NCI-H69 (cell line): ENCODE measurements around the gene ATN1.
"Not testable (repeated sequence)": the region's sequence is repeated elsewhere in the genome, so short reads cannot be mapped to it uniquely, and the experiment has no call there.

Experiments used
- DNase-seq: peaks from one replicate; lab custom pipeline; 2025; lab: John Stamatoyannopoulos, UW

The ATN1 gene

DNA sequence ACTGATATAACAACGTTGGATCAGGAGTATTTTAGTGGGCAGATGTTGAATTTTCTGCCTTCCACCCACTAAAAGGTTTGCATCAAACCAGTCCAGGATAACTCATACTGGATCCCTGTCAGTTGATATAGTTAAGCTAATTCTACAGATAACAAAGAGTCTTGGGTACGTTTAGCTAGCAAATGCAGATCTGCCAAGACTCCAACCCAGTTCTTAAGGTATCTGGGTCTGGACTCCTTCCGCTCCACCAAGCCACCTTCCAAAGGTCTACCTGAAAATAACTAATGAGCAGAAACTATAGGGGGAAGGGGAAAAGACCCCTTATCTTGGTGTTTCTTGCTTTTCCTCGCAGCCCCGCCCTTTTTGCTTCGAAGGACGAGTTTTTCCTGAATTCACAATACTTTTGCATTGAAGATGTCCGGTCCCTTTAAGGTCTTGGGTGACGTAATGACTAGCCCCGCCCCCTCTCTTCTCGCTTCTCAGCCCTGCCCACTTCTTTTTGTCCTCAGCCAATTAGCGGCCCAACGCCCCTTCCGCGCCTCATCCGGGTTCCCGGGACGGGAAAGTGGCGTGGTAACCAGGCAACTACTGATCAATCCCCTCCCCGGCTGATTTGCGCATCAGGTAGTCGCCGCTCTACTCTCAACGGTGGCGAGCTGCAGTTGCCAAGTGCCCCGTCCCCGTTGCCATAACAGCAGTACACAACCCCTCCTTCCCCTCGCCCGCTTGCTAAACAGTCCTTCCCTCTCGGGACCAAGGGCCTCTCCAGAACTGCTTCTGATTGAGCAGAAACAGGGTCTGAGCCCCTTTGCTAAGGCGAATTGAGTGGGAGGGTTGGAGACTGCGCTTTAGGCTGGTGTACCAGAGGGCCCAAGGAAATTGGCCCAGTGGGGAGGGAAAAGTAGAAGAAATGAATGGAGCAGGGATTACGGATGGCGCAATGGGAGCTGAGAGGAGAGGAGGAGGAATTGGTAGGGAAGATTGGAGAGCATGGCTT, 23.2 kb upstream of the ATN1 start, which contains the start of gene LRRC23:
LRRC23 (plus strand) TSS at position 543 of the 997 bp plus-strand sequence. CDS start 812 bp downstream, outside the sequence.
- DNase-seq, result peak; percentile 99

DNA sequence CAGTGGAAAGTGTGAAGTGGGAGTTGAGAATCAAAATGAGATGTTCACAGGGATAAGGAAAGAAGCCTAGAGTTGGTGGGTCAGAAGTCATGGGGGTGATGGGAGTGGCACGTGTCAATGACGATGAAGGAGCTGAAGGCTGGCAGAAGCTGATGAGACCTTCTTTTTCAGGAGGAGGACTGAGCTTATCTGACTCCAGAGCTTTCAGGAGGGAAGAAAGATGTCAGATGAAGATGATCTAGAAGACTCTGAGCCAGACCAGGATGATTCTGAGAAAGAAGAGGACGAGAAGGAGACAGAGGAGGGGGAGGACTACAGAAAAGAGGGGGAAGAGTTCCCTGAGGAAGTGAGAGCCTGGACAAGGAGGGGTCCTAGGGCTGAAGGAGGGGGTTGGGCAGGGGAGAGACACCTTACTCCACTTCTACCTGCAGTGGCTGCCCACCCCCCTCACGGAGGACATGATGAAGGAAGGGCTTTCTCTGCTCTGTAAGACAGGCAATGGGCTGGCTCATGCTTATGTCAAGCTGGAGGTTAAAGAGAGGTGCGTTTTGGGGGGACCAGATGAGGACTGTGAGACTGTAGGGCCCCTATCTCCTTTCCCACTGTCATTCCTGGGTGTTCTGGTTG, 22.2 kb upstream of the ATN1 start:
- DNase-seq, result no peak

DNA sequence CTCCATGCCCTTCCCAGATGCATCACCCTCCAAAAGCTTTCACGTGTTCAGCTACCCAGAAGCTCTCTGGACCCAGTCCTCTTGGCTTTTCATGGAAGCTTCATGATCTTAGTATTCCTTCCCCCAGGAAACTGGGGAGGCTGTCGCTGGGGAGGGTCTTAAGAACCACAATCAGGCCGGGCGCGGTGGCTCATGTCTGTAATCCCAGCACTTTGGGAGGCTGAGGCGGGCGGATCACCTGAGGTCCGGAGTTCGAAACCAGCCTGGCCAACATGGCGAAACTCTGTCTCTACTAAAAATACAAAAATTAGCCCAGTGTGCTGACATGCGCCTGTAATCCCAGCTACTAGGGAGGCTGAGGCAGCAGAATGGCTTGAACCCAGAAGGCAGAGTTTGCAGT, 19.6 kb upstream of the ATN1 start:
- DNase-seq, result not testable (repeated sequence)

DNA sequence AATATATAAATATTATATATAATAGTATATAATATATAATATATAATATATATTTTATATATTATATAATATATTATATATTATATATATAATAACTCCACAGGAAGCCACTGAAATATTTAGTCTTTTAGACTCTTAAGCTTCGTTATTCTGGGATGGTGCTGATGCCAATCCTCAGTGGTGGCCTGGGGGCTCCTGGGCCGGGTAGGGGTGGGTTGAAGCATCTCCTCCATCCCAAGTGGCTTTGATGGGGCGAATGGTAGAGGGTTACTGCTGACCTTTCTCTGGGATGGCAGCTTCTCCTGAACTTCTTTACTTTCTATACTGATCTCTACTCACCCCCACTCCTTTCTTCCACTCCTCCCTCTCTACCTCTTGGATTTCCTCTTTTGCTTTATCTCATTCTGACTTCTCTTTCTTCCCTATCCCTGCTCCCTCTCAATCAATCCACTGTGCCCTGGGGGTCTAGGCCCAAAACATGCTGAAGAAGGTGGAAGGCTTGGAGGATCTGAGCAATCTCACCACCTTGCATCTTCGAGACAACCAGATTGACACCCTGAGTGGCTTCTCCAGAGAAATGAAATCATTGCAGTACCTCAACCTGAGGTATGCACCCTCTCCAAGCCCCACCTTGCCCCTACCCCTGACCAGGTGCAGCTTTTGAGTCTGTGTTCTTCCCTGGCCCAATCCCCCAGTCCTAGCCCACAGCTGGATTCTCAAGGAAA, 18.2 kb upstream of the ATN1 start:
- peak; percentile 30 for DNase-seq

DNA sequence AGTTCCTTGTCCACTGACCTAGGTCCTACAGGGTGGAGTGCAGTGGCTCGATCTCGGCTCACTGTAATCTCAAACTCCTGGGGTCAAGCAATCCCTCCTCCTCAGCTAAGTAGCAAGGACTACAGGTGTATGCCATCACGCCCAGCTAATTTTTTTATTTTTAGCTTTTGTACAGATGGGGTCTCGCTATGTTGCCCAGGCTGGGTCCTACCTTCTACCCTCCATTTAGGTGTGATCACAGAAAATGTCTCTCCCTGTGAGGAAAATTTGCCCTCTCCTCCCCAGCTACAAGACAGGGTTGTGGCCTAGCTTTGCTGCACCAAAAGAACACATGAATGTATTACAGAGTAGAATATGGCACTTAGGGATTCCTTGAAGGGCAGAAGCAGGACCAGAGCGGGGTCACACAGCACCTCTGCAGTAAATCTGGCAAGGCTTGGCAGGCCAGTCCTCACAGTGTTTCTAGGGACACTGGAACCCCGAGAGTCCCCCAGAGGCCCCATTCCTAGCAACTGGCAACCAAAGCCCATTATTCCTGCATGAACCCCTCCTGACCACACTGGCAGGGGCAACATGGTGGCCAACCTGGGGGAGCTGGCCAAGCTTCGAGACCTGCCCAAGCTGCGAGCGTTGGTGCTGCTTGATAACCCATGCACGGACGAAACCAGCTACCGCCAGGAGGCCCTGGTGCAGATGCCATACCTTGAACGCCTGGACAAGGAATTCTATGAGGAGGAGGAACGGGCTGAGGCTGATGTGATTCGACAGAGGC, 15.4 kb upstream of the ATN1 start:
- DNase-seq, result no peak

DNA sequence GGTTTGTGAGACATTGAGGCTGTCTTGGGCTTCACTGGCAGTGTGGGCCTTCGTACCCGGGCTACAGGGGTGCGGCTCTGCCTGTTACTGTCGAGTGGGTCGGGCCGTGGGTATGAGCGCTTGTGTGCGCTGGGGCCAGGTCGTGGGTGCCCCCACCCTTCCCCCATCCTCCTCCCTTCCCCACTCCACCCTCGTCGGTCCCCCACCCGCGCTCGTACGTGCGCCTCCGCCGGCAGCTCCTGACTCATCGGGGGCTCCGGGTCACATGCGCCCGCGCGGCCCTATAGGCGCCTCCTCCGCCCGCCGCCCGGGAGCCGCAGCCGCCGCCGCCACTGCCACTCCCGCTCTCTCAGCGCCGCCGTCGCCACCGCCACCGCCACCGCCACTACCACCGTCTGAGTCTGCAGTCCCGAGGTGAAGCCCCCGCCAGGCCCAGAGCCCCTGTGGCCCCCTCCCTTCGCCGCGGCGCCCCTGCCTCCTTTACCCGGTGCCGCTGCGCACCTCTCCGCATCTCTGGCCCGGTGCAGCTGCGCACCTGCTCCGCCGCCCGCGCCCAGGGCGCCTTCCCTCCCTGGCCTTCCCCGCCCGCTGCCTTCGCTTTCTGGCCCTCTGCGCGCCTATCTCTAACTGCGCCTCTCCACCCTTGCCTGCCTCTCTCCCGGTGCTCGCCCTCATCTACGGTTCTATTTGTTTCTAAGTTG, 13.4 kb upstream of the ATN1 start, which contains the start of gene ENO2:
ENO2 (plus strand) TSS at position 335 of the 701 bp plus-strand sequence. CDS start 1,253 bp downstream, outside the sequence.
- peak; percentile 85 for DNase-seq

DNA sequence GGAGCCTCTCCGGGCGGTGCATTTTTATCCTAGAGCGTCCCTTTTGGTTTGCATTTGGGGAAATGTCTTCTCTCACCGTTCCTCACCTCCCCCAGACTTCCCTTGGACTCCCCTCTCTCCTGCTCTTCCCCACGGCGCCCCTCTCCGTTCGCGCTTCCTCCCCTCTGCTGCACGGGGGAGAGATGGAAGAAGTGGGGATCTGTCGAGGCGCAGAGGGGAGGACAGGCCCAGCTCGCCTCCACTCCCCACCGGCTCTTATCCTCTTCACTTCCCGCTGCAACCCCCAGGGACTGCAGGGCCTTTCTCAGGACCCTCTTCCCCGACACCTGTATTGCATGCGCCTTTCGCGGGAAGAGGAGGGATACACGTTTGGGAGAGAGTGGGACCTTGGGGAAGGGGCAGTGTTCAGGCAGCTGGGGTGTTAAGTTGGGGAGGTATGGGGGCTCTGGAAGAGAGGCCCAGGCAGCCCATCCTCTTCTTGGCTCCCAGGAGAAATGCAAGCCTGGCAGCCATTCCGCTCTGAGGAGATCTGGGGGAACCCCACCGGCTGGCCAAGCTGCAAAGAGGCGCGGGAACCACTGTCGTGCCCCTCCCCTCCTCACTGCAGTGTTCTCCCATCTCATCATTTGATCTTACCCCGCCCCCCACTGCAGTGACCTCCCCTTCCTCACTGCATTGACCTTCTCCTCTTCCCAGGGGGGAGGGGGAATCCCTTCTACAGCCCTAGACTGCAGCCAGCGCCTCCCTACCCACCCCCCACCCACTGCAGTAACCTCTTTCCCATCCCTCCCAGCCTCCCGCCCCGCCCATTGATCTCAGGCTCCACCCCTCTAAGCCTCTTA, 12.6 kb upstream of the ATN1 start:
- DNase-seq, result peak; percentile 62

DNA sequence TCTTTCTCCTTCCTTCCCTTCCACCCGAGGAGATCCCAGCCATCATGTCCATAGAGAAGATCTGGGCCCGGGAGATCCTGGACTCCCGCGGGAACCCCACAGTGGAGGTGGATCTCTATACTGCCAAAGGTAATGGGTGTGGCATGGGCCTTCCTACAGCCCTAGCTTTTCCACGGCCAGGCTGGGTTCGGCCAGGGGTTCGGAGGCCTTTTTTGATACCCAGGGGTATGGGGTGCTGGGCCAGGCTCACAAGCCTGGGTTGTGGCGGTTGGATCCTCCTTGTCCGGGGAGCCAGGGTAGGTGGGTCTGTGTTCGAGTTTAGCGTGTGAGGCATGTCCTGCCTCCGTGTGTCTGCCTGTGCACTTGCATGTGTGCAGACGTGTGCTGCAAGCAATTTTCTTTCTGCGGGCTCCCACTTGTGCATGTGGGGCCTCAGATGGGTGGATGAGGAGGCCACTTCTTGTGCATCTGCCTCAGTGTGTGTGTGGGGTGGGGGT, 11.9 kb upstream of the ATN1 start:
- no peak for DNase-seq

DNA sequence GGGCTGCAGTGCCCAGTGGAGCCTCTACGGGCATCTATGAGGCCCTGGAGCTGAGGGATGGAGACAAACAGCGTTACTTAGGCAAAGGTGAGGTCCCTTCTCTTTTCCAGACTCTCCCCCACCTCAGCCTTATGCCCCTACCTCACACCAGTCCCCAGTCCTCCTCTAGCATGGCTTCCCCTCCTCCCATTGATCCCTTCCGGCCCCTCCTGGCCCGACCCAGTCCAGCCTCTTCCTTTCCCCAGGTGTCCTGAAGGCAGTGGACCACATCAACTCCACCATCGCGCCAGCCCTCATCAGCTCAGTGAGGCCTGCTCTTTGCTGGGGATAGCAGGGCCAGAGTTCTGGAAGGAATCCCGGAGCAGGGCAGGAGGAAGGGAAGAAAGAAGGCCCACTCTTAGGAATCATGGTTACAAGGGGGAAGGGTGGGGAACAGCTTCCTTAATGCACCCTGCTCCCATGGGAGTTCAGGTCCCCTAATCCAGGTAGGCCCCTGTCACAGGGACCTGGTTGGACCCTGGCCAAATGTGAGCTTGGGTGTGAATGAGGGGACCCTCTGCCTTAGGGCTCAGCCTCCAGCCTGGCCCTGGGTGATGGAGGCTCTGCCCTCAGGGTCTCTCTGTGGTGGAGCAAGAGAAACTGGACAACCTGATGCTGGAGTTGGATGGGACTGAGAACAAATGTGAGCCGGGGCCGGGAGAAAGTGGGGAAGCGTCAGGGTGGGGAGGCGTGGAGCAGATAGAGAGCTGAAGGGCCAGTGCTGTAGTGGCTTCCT, 11.1 kb upstream of the ATN1 start:
- no peak for DNase-seq

DNA sequence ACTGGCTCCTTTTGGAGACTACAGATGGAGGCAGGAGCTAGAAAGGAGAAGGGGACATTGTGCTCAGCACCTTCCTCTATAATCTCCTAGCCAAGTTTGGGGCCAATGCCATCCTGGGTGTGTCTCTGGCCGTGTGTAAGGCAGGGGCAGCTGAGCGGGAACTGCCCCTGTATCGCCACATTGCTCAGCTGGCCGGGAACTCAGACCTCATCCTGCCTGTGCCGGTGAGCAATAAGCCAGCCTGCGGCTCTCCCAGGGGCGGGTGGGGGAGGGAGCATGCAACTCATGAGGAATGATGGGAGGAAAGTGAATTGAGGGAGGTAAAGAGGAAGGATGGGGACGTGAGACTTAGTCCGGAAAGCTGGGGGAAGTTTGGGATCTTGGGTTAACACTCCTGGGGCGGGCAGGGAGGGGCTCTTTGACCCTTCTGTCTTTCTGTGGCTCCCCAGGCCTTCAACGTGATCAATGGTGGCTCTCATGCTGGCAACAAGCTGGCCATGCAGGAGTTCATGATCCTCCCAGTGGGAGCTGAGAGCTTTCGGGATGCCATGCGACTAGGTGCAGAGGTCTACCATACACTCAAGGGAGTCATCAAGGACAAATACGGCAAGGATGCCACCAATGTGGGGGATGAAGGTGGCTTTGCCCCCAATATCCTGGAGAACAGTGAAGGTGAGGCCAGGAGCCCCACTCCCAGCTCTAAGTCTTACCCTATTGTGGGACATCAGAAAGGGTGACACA, 10.1 kb upstream of the ATN1 start:
- no peak for DNase-seq

DNA sequence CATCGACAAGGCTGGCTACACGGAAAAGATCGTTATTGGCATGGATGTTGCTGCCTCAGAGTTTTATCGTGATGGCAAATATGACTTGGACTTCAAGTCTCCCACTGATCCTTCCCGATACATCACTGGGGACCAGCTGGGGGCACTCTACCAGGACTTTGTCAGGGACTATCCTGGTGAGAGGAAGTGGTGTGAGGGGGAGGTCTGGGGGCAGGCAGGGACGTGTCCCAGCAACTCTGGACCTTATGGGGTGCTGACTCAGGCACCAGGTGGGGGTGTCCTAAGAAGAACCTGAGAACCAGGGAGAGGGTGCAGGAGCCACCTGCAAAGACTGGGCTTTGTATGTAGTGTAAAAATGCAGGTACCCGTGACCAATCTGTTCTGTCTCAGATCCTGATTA, 8.2 kb upstream of the ATN1 start:
- no peak for DNase-seq

DNA sequence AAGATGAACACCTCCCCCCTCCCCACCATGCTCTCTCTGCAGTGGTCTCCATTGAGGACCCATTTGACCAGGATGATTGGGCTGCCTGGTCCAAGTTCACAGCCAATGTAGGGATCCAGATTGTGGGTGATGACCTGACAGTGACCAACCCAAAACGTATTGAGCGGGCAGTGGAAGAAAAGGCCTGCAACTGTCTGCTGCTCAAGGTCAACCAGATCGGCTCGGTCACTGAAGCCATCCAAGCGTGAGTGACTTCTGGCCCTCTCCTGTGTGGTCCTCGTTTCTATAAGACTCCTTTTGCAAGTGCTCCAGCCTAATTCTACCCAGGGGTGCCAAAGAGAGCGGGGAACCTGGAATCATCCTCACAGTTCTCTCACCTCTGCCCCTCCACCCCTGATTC, 6.2 kb upstream of the ATN1 start:
- no peak for DNase-seq

DNA sequence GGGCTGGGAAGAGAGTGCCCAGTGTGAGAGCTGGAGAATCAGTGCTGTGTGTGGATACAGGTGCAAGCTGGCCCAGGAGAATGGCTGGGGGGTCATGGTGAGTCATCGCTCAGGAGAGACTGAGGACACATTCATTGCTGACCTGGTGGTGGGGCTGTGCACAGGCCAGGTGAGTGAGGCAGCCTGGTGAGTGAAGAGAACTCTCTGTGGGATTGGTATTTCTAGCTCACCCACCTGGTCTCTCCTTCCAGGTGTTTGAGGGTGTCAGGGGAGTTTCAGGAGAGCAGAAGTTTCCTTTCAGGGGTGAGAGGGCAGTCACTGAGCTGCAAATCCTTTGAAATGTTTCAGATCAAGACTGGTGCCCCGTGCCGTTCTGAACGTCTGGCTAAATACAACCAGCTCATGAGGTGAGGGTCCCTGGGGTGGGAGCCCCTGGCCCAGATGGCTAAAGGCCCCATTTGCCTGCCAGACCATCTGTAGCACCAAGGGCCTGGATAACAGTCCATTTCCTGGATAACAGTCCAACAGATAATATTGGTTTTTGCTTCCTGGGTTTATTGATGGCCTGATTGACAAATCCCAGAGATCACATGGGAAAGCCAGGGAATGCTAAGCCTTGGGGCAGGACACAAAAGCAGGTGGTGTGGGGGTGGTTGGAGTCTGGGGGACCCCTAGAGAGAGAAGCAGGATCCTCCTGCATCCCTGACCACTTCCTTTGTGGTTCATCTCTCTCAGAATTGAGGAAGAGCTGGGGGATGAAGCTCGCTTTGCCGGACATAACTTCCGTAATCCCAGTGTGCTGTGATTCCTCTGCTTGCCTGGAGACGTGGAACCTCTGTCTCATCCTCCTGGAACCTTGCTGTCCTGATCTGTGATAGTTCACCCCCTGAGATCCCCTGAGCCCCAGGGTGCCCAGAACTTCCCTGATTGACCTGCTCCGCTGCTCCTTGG, 5.5 kb upstream of the ATN1 start:
- DNase-seq, result no peak

DNA sequence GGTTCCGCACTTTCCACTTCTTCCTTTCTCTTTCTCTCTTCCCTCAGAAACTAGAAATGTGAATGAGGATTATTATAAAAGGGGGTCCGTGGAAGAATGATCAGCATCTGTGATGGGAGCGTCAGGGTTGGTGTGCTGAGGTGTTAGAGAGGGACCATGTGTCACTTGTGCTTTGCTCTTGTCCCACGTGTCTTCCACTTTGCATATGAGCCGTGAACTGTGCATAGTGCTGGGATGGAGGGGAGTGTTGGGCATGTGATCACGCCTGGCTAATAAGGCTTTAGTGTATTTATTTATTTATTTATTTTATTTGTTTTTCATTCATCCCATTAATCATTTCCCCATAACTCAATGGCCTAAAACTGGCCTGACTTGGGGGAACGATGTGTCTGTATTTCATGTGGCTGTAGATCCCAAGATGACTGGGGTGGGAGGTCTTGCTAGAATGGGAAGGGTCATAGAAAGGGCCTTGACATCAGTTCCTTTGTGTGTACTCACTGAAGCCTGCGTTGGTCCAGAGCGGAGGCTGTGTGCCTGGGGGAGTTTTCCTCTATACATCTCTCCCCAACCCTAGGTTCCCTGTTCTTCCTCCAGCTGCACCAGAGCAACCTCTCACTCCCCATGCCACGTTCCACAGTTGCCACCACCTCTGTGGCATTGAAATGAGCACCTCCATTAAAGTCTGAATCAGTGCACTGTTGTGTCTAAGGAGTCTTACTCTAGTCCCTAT, 4.6 kb upstream of the ATN1 start:
- no peak for DNase-seq

DNA sequence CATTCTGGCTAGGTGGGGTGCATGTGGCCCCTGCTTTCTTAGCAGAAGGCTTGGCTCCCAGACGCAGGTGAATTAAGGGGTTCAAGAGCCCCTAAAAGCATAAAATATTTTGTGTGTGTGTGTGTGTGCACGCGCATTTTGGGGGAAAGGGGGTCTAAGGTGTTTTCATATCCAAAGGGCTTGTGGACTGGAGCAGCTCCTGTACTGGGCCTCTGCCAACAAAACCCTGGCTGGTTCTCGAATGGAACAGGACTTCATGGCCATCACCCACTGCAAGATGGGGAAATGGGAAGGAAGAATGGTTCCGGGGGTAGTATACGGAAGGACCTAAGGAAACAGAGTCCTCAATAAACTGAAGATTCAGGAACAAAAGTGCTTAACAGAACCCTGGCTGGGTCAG, 3.9 kb upstream of the ATN1 start:
- no peak for DNase-seq

DNA sequence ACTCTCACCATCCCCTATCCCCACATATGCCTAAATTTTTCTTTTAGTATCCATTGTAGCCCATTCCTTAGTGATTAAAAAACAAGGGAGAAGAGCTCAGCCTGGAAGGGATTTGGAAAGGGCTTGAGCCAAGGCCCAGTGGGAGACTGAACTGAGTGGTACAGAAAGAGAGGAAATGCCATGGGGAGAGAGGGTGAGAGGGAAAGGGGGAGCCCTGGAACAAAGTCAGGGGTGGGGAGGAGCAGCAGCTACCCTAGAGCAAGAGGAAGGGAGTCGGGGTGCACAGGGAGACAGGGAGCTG, 2.6 kb upstream of the ATN1 start:
- DNase-seq, result peak; percentile 69
